H1 (cell line): ENCODE data around the gene LIPF.

ENCODE experiments used
- CHD2 ChIP-seq: IDR thresholded peaks from 2 replicates; pipeline ENCODE4 v1.6.1; 2012; ENCODE audit warnings: low read length, improper control_type of control experiment
- EGR1 ChIP-seq: IDR thresholded peaks from 2 replicates; pipeline ENCODE4 v1.6.1; 2011; ENCODE audit warnings: low read depth, low read length, borderline replicate concordance
- JUN ChIP-seq: IDR thresholded peaks from 2 replicates; pipeline ENCODE4 v1.6.1; 2011; ENCODE audit warnings: low read depth, mild to moderate bottlenecking, improper control_type of control experiment, low read length
- POLR2A ChIP-seq, 2 experiments: IDR thresholded peaks; 1 replicate in 1 of 2; 2 replicates in 1 of 2; pipeline ENCODE4 v1.6.1; 2011; ENCODE audit warnings: low read depth in 2 of 2, low read length in 2 of 2, mild to moderate bottlenecking in 2 of 2; ENCODE audit errors: control extremely low read depth in 1 of 2
- TF ChIP-seq, protein P1 (sequence below): IDR thresholded peaks from 2 replicates; pipeline ENCODE4 v1.6.1; 2012; ENCODE audit warnings: inconsistent platforms
- TF ChIP-seq, protein P2 (sequence below), 3 experiments: IDR thresholded peaks; 1 replicate in 2 of 3; 2 replicates in 1 of 3; pipeline versions ENCODE4 v1.5.1 to v1.6.1; 2011; ENCODE audit warnings: low read length in 3 of 3, mild to moderate bottlenecking in 3 of 3, inconsistent platforms in 2 of 3, low read depth in 1 of 3, moderate library complexity in 1 of 3; ENCODE audit not compliant: insufficient read depth in 1 of 3; ENCODE audit errors: control extremely low read depth in 1 of 3

DNA sequence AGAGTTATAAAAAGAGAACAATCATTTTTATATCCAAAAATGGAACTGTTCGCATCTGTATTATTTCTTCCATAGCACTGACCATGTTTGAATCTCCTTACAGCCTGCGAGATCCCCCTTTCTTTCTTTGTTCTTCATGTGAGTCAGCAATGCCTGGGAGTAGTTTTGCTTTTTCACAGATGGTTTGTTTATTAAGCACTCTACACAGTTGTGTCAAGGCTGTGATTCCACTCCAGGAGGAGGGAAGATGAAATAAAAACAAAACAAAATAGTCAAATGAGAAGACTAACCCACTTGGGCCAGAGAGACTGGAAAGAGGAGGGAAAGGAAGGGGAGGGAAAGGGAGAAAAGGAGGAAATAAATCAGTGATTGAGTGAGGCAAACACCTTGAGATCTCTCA, 7.8 kb downstream of the LIPF start:
- TF ChIP-seq JUN (no peak), EGR1 (no peak), CHD2 (no peak), POLR2A (IDR thresholded peaks at IDR 0.05; ENCODE audit: control extremely low read depth in 1 of 2, low read depth in 2 of 2, low read length in 2 of 2) (no peak)
- TF ChIP-seq, protein P1, sequence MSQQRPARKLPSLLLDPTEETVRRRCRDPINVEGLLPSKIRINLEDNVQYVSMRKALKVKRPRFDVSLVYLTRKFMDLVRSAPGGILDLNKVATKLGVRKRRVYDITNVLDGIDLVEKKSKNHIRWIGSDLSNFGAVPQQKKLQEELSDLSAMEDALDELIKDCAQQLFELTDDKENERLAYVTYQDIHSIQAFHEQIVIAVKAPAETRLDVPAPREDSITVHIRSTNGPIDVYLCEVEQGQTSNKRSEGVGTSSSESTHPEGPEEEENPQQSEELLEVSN, result no peak
- TF ChIP-seq, protein P2, sequence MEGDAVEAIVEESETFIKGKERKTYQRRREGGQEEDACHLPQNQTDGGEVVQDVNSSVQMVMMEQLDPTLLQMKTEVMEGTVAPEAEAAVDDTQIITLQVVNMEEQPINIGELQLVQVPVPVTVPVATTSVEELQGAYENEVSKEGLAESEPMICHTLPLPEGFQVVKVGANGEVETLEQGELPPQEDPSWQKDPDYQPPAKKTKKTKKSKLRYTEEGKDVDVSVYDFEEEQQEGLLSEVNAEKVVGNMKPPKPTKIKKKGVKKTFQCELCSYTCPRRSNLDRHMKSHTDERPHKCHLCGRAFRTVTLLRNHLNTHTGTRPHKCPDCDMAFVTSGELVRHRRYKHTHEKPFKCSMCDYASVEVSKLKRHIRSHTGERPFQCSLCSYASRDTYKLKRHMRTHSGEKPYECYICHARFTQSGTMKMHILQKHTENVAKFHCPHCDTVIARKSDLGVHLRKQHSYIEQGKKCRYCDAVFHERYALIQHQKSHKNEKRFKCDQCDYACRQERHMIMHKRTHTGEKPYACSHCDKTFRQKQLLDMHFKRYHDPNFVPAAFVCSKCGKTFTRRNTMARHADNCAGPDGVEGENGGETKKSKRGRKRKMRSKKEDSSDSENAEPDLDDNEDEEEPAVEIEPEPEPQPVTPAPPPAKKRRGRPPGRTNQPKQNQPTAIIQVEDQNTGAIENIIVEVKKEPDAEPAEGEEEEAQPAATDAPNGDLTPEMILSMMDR (IDR thresholded peaks at IDR 0.05; ENCODE audit: control extremely low read depth in 1 of 3, insufficient read depth in 1 of 3, low read depth in 1 of 3, low read length in 3 of 3), result no peak
